Smooth muscle cell (in vitro differentiated cells): ENCODE data around the gene ADCY4. TPM values are rescaled to one million over a fixed set of nuclear protein-coding genes. Genes with fewer than 3 reads are reported as not detected.

Source experiments
- DNase-seq: peaks from one replicate; lab custom pipeline; 2025; ENCODE audit not compliant: unreplicated experiment; lab: John Stamatoyannopoulos, UW
- H2AFZ ChIP-seq: fragments of 200-600 bp; sonication (generic); 2 replicates; pipeline ENCODE4 v1.6.0; 2016; ENCODE audit warnings: antibody characterized with exemption, low read depth, mild to moderate bottlenecking
- H3F3A ChIP-seq: fragments of 200-600 bp; sonication (generic); 2 replicates; pipeline ENCODE4 v1.6.0; 2017; ENCODE audit warnings: antibody characterized with exemption, low read depth
- H3K27ac ChIP-seq: fragments of 200-600 bp; sonication (generic); 2 replicates; pipeline ENCODE4 v1.5.1; 2016; ENCODE audit warnings: low read depth, mild to moderate bottlenecking
- H3K27me3 ChIP-seq: fragments of 200-600 bp; sonication (generic); 2 replicates; pipeline ENCODE4 v1.6.1; 2016; ENCODE audit warnings: low read depth, mild to moderate bottlenecking
- H3K36me3 ChIP-seq: fragments of 200-600 bp; sonication (generic); 2 replicates; pipeline ENCODE4 v1.5.1; 2016; ENCODE audit warnings: low read depth
- H3K4me1 ChIP-seq: fragments of 200-600 bp; sonication (generic); 2 replicates; pipeline ENCODE4 v1.5.1; 2016; ENCODE audit warnings: low read depth
- H3K4me2 ChIP-seq: fragments of 200-600 bp; sonication (generic); 2 replicates; pipeline ENCODE4 v1.6.0; 2016; ENCODE audit warnings: mild to moderate bottlenecking
- H3K4me3 ChIP-seq: fragments of 200-600 bp; sonication (generic); 2 replicates; pipeline ENCODE4 v1.5.1; 2016; ENCODE audit warnings: mild to moderate bottlenecking
- H3K79me2 ChIP-seq: fragments of 200-600 bp; sonication (generic); 2 replicates; pipeline ENCODE4 v1.6.0; 2016; ENCODE audit warnings: low read depth, mild to moderate bottlenecking
- H3K9ac ChIP-seq: fragments of 200-600 bp; sonication (generic); 2 replicates; pipeline ENCODE4 v1.6.0; 2016; ENCODE audit warnings: low read depth
- H3K9me3 ChIP-seq: fragments of 200-600 bp; sonication (generic); replicated peaks from 2 replicates; pipeline ENCODE4 v1.5.1; 2016; ENCODE audit warnings: low read depth
- H4K20me1 ChIP-seq: fragments of 200-600 bp; sonication (generic); 2 replicates; pipeline ENCODE4 v1.6.0; 2016; ENCODE audit warnings: low read depth
- WGBS: methylation state at CpG from one replicate; pipeline ENCODE4 v1.1.7; 2016; ENCODE audit warnings: low lambda C conversion rate; 5-methylcytosine and 5-hydroxymethylcytosine counted together
- polyA plus RNA-seq: library from polyadenylated mRNA; unstranded; fragments of >200 nt; fragmentation: Nextera tagmentation; extraction: Ambion mirVana; gene quantifications from 2 replicates; pipeline ENCODE4 v1.2.1, GENCODE V29; 2016
- total RNA-seq: library from RNA; depleted of rRNA; stranded (reverse); fragments of >200 nt; gene quantifications from 2 replicates; pipeline ENCODE4 v1.2.3, GENCODE V29; 2014
- TF ChIP-seq, protein P1 (sequence below): fragments of 200-600 bp; sonication (generic); IDR thresholded peaks from 2 replicates; pipeline ENCODE4 v1.5.1; 2017; ENCODE audit warnings: borderline replicate concordance, mild to moderate bottlenecking, antibody characterized with exemption; ENCODE audit not compliant: insufficient read depth, poor library complexity, severe bottlenecking

ADCY4 gene
- total and polyA plus RNA-seq, 2 experiments from 2014 or later, result 0.13 TPM; not detected in 1

DNA sequence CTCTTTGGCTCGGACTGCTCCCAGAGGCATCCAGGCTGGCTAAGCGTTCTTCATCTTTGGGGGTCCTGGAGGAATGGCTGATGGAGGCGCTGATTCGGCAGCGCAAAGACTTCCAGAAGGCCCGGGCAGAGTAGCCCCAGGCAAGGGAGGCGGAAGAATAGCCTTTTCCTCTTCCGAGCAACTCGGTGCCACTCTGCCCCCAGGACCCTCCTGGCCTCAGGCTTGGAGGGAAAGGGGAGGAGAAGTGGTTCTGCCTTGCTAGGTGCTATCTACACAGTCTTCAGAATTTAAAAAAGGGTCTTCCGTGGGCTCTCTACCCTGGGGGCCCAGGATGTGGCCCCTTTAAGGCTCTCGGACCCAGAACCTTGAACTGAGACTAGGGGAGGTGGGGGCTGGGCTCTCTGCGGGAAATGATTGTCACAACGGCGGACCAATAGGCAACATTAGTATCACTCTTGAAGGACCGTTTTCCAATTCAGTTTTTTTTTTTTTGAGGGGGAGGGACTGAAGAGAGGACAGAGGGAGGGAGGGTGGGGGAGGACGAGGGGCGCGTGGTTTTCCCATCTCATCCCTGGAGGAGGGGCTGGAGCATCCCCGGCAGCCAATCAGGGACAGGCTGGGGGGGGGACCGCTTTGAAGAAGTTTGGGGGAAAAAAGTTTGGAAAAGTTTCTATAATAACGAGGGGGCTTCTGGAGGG lies 32.8 kb upstream of the ADCY4 start, which contains the start of gene NFATC4:
TSS of gene NFATC4 (plus strand) at position 671 of the 698 bp plus-strand sequence. CDS start 157 bp downstream, outside the sequence.
- Histone ChIP-seq H3K9ac (peak within 1 kb of the TSS; percentile 100), H2AFZ (peak within 1 kb of the TSS; percentile 86), H3K9me3 (no peaks in the 10 kb centered on the region), H3K27ac (peak within 1 kb of the TSS; percentile 97), H4K20me1 (peaks cover 24% of the 10 kb centered on the region), H3K79me2 (peaks cover 4% of the 10 kb centered on the region), H3F3A (peaks cover 11% of the 10 kb centered on the region), H3K4me2 (peak within 1 kb of the TSS; percentile 100), H3K36me3 (no peaks in the 10 kb centered on the region), H3K27me3 (no peaks in the 10 kb centered on the region), H3K4me1 (peaks cover 18% of the 10 kb centered on the region), H3K4me3 (peak within 1 kb of the TSS; percentile 99)
- TF ChIP-seq, protein P1, sequence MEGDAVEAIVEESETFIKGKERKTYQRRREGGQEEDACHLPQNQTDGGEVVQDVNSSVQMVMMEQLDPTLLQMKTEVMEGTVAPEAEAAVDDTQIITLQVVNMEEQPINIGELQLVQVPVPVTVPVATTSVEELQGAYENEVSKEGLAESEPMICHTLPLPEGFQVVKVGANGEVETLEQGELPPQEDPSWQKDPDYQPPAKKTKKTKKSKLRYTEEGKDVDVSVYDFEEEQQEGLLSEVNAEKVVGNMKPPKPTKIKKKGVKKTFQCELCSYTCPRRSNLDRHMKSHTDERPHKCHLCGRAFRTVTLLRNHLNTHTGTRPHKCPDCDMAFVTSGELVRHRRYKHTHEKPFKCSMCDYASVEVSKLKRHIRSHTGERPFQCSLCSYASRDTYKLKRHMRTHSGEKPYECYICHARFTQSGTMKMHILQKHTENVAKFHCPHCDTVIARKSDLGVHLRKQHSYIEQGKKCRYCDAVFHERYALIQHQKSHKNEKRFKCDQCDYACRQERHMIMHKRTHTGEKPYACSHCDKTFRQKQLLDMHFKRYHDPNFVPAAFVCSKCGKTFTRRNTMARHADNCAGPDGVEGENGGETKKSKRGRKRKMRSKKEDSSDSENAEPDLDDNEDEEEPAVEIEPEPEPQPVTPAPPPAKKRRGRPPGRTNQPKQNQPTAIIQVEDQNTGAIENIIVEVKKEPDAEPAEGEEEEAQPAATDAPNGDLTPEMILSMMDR, result no peak
- peak; percentile 72 for DNase-seq
- WGBS, result 2% methylated on average over 19 of the region's 21 CpGs

GRCh38 chr14:24366721-24367513 lies 32.0 kb upstream of the ADCY4 start:
- Histone ChIP-seq H3K27ac (peak overlapping the region; percentile 97), H3K79me2 (peaks cover 4% of the 10 kb centered on the region), H2AFZ (peak overlapping the region; percentile 81), H3K36me3 (no peaks in the 10 kb centered on the region), H3K9me3 (no peaks in the 10 kb centered on the region), H3K4me1 (peaks cover 18% of the 10 kb centered on the region), H3K4me2 (peak overlapping the region; percentile 100), H3F3A (peaks cover 11% of the 10 kb centered on the region), H3K27me3 (no peaks in the 10 kb centered on the region), H4K20me1 (peaks cover 24% of the 10 kb centered on the region), H3K4me3 (peak overlapping the region; percentile 99), H3K9ac (peak overlapping the region; percentile 87)
- DNase-seq, result peak; percentile 77
- under 1% methylated on average over 40 of the region's 40 CpGs for WGBS
- TF ChIP-seq, protein P1, result no peak

- Histone ChIP-seq H3K4me2 (peak overlapping the region; percentile 100), H4K20me1 (peaks cover 19% of the 10 kb centered on the region), H3K79me2 (peaks cover 4% of the 10 kb centered on the region), H3K27me3 (no peaks in the 10 kb centered on the region), H2AFZ (peak overlapping the region; percentile 81), H3F3A (peaks cover 11% of the 10 kb centered on the region), H3K9ac (peak overlapping the region; percentile 87), H3K9me3 (no peaks in the 10 kb centered on the region), H3K36me3 (no peaks in the 10 kb centered on the region), H3K4me3 (peak overlapping the region; percentile 99), H3K4me1 (peaks cover 18% of the 10 kb centered on the region), H3K27ac (peak overlapping the region; percentile 97)
- 2% methylated on average over 14 of the region's 16 CpGs for WGBS
- TF ChIP-seq, protein P1, result no peak
- no peak for DNase-seq
These were observed 31.5 kb upstream of the ADCY4 start for GRCh38 chr14:24366413-24366720.
